ENCODE data around the gene EIF2B2.

DNA sequence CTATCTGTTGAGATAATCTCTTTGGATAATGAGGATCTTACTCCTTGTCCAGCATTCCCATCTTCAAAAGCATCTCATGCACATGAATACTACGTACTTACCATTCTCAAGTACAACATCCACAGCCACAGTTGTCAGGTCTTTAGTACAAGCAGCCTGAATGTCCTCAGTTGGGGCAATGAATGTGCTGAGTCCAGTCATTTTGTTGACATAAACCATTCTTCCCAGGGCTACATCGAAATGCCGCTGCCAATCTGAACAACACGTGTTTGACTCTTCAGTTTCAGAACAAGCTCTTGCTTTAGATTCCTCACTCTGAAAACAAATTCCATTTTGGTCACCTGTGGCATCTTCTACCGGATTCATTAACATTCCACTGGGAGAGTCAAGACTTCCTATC is 43.6 kb downstream of the EIF2B2 start:
- TF ChIP-seq EZH2 (IDR thresholded peaks at IDR 0.05; ENCODE audit: low read depth) (no peak), CTCF (conservative IDR thresholded peaks at IDR 0.05) (no peak)

Data from PC-9 (cell line).